MCF 10A (cell line): ENCODE data around the gene HNRNPM. TPM values are rescaled to one million over a fixed set of nuclear protein-coding genes. Genes with fewer than 3 reads are reported as not detected.

Experiments
- BruUV-seq: library from RNA; stranded (reverse); fragments of 400-500 nt; replicated peaks from 2 replicates; lab custom pipeline; 2021; lab: Mats Ljungman, UMichigan
- CTCF ChIA-PET: fragments of 300-600 bp; sonication (Branson Sonifier 250); formaldehyde crosslinking; extraction: SDS; loops from one replicate; lab custom pipeline; 2021; ENCODE audit warnings: antibody characterized with exemption, inconsistent platforms; lab: Yijun Ruan, JAX
- POLR2A ChIA-PET: fragments of 300-600, 350-650 bp; sonication (Branson Sonifier 250); formaldehyde crosslinking; extraction: SDS; loops from one replicate; lab custom pipeline; 2020; ENCODE audit warnings: antibody characterized with exemption, inconsistent platforms; lab: Yijun Ruan, JAX
- DNase-seq: peaks from one replicate; pipeline ENCODE4 v3.0.0-alpha.2; 2018; ENCODE audit not compliant: unreplicated experiment
- H3K27ac Mint-ChIP-seq: one replicate; pipeline ENCODE4 v1.8.0; 2022; ENCODE audit warnings: mild to moderate bottlenecking, low read depth, mixed read lengths; ENCODE audit not compliant: unreplicated experiment
- H3K27me3 Mint-ChIP-seq: one replicate; pipeline ENCODE4 v1.8.0; 2022; ENCODE audit warnings: mixed read lengths; ENCODE audit not compliant: insufficient read depth, unreplicated experiment
- H3K36me3 Mint-ChIP-seq: one replicate; pipeline ENCODE4 v1.8.0; 2022; ENCODE audit warnings: mild to moderate bottlenecking, moderate library complexity, mixed read lengths; ENCODE audit not compliant: insufficient read depth, unreplicated experiment
- H3K4me1 Mint-ChIP-seq: one replicate; pipeline ENCODE4 v1.8.0; 2022; ENCODE audit warnings: mixed read lengths; ENCODE audit not compliant: insufficient read depth, unreplicated experiment
- H3K4me3 Mint-ChIP-seq: one replicate; pipeline ENCODE4 v1.8.0; 2022; ENCODE audit warnings: mild to moderate bottlenecking, moderate library complexity, mixed read lengths; ENCODE audit not compliant: unreplicated experiment
- H3K9me3 Mint-ChIP-seq: one replicate; pipeline ENCODE4 v1.8.0; 2022; ENCODE audit warnings: mixed read lengths; ENCODE audit not compliant: unreplicated experiment
- CTCF ChIP-seq: fragments of 200-600 bp; IDR thresholded peaks from one replicate; pipeline ENCODE4 v1.8.0; 2022; ENCODE audit warnings: antibody characterized with exemption, mild to moderate bottlenecking; ENCODE audit not compliant: unreplicated experiment
- intact Hi-C: fragments of 100-400 bp; cut with micrococcal nuclease; formaldehyde crosslinking; loops from 2 replicates; pipeline ENCODE4 v1.14.1; 2022
- total RNA-seq: library from RNA; stranded (reverse); gene quantifications from 2 replicates; pipeline ENCODE4 v1.2.3, GENCODE V29; 2022

The HNRNPM gene
- total RNA-seq, 1 experiment from 2014 or later = 161 TPM

GRCh38 chr19:8483165-8483564, 38.4 kb downstream of the HNRNPM start:
- Mint-ChIP-seq H3K4me1 (peaks cover 20% of the 10 kb centered on the region), H3K4me3 (no peak overlapping the region)

GRCh38 chr19:8484331-8484894, 39.6 kb downstream of the HNRNPM start:
- POLR2A ChIA-PET = interaction anchor here (0.6 to 1.0 kb wide), 2 partner anchors 18 to 40 kb away, joined by 3 read pairs; partner anchors contain the start of gene HNRNPM
- no peaks in the 10 kb centered on the region for H3K27me3 Mint-ChIP-seq
- H3K36me3 Mint-ChIP-seq = peaks cover 92% of the 10 kb centered on the region
- H3K4me1 Mint-ChIP-seq = peaks cover 19% of the 10 kb centered on the region
- H3K4me3 Mint-ChIP-seq = no peak overlapping the region
- intact Hi-C loops = no loop called here
- no peaks in the 10 kb centered on the region for H3K9me3 Mint-ChIP-seq
- no peak for TF ChIP-seq CTCF
- DNase-seq = no peak
- no TSS peak for BruUV-seq
- no peak overlapping the region for H3K27ac Mint-ChIP-seq
- CTCF ChIA-PET = interaction anchor here (0.6 to 0.8 kb wide), 3 partner anchors 16 to 22 kb away, joined by 3 read pairs; no protein-coding TSS in a partner anchor

More at GRCh38 chr19:8483165-8483564, 38.4 kb downstream of the HNRNPM start:
- CTCF ChIA-PET = interaction anchor here (0.7 to 1.1 kb wide), 2 partner anchors 11 to 123 kb away, joined by 3 to 4 read pairs; no protein-coding TSS in a partner anchor
- Mint-ChIP-seq H3K27ac (no peak overlapping the region), H3K27me3 (no peaks in the 10 kb centered on the region), H3K9me3 (no peaks in the 10 kb centered on the region), H3K36me3 (peaks cover 90% of the 10 kb centered on the region)
- no TSS peak for BruUV-seq
- TF ChIP-seq CTCF = no peak
- POLR2A ChIA-PET = interaction anchor here (1.0 kb wide), 1 partner anchor 39 kb away, joined by 3 read pairs; the partner anchor contains the start of gene HNRNPM
- DNase-seq = no peak
- intact Hi-C loops = no loop called here

GRCh38 chr19:8485561-8486371, 41.0 kb downstream of the HNRNPM start:
- POLR2A ChIA-PET = no interaction called here

More at GRCh38 chr19:8485561-8486371, 41.0 kb downstream of the HNRNPM start:
- Mint-ChIP-seq H3K36me3 (peaks cover 94% of the 10 kb centered on the region), H3K4me3 (no peak overlapping the region), H3K9me3 (no peaks in the 10 kb centered on the region), H3K27ac (no peak overlapping the region), H3K27me3 (no peaks in the 10 kb centered on the region), H3K4me1 (peaks cover 18% of the 10 kb centered on the region)
- BruUV-seq = TSS peak; percentile 70
- intact Hi-C loops = no loop called here
- no peak for TF ChIP-seq CTCF
- DNase-seq = no peak
- CTCF ChIA-PET = interaction anchor here (1.1 kb wide), 1 partner anchor 132 kb away, joined by 3 read pairs; no protein-coding TSS in a partner anchor
